GM18499 (cell line): Measurements from ENCODE around the gene CPXM2.

Experiments used
- ATAC-seq: cut with Tn5 transposase; IDR thresholded peaks from one replicate; pipeline ENCODE4 v1.9.1; 2021; ENCODE audit warnings: moderate number of reproducible peaks; ENCODE audit not compliant: insufficient read depth, unreplicated experiment

The CPXM2 gene

DNA sequence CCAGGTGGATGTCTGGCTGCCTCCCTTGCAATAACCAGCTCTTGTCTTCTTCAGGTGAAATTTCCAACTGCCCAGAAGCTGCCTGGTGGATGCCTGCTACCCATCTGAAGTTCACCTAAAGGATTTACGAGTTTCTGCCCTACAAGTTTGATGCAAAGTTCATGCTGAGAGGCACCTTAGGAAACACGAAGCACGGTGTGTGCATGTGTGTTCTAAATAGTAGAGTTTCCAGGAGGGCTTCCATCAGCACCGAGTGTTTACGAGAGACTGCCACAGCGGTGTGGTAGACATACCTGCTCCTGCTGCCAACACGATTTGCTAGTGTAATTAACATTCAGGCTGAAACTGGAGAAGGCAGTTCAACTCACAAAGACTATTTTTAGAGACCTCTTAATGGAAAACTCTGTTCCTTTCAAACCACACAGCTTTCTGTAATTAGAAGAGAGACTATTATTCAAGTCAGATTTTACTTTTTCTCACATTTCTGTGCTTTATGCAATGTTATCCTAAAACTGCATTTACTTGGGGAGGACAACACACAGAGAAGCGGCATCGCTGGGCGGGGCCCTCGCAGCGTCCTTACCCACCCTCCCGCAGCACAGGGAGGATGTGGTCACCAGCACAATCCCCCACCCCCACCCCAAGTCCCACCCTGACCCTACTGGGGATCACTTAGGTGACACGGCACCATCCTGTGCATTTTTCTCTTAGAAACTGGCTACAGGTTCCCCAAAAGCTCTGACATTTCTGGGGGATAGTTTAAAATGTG, 15.5 kb upstream of the CPXM2 start:
- no peak for ATAC-seq

DNA sequence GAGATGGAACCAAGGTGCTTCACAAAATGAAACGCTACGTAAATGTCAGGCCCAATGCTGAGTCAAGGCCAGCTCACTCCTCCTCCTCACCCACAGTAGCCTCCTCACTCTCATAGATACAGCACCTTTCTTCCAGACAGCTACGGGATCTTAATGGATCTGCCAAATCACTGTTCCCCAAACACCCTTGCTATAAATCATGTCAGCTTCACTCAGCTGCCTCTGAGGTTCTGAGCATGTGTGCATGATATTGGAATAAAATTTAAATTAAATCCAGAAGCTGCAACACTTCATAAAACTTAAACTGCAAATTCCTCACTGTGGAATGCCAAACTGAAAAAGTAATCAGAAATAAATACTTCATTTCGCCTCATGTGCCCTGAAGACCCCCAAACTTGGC, 14.7 kb upstream of the CPXM2 start:
- ATAC-seq: no peak

DNA sequence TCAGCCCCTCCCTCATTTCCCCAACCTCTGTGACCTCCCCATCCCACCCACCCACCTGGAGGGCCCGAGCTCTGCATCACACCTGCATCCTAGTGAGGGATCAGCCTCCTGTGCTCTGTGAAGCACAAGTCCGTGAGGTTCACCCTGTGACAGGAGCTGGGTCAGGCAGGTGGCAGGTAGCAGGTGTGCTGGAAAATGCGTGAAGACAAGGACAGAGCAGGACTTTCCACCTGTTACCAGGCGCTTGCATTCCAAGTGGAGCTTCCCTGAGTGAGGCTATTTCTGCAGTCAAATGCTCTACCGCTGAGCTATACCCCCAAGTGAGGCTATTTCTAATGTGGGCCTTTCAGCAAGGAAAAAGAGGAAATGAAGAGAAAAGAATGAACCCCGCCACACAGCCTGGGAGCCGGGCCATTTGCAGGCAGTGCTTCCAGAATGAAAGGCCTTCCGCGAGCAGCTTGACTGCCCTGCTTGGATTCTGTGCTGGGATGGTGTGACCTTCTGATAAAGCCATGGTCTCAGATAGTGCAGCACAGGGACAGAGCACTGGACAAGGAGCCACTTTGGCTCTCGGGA, 13.3 kb upstream of the CPXM2 start:
- ATAC-seq: no peak

DNA sequence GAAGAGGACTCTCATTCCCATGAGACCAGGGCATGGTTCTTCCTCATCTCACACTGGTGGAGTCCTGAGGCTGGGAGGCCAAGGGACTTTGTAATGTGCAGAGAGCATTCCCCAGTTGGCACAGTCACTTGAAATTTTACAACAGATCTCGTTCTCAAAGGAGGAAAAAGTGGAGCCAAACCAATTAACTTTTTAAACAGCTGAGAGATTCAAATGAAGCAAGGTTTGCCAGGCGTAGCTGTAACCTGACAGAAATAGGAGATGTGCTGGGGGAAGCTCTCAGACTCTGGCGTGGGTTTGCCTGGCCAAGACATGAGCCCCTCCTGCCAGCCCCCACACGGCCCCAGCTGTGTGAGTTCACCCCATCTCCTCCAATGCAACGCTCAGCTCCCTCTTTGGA, 12.0 kb upstream of the CPXM2 start:
- ATAC-seq: no peak

DNA sequence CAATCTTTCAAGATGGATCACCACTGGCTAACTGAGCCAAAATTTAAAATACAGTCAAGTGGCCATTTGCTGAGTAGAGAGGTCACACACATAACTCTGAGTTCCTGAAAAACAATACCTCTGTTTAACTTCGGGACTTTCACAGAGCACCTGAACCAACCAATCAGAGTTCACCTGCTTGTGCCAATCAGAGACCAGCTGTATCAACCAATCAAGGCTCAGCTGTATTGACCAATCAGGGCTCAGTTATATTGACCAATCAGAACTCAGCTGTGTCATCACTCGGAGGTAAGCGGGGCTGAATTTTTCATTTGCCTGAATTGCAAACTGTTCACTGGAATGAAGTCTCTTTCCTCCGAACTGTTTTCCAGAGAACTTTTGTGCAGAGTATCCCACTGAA, 10.0 kb upstream of the CPXM2 start:
- ATAC-seq: no peak

DNA sequence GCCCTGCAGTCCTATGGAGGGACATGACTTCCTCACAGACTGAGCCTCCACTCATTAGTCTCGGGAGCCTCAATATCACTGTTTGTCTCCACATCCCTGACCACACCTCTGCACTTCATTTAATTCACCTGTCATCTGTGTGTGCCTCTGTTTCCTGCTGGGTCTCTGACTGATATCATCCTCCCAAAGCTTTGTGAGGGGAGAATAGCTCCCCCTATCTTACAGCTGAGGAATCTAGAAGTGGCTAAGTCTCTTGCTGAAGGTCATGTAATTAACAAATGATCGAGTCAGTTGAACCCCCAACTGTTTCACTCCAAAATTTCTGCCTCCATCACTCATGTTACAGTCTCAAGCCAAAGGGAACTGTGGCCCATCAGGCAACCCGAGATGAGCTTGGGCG, 5.5 kb upstream of the CPXM2 start:
- ATAC-seq: no peak

DNA sequence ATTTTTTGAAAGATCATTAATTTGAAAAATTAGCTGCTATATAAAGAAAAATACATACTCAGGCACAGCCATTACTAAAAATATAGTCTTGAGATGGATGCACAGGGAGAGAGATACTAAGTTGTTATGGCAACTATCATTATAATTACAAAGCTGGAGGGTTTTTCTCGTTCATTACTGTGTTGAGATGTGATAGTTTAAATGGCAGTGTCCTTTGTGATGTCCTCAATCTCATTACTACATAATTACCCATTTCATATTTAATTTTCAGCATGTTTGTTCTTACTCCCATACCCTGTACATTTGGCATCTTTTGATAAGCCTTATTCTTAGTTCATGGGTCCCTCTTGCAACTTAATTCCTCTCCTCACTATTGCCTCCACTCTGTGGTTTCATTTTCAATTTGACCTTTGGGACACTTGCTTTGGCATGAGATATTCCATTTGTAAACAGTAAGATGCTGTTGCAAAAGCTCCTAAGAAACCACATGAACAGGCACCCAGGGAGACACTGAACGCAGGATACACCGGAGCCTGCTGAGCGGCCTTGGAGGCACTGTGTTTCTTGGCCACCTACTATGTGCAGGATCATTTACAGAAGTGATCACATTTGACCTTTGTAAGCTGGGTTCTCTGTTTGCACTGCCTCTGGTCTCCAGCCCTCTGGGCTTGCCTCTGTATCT, 4.8 kb upstream of the CPXM2 start:
- ATAC-seq: no peak

DNA sequence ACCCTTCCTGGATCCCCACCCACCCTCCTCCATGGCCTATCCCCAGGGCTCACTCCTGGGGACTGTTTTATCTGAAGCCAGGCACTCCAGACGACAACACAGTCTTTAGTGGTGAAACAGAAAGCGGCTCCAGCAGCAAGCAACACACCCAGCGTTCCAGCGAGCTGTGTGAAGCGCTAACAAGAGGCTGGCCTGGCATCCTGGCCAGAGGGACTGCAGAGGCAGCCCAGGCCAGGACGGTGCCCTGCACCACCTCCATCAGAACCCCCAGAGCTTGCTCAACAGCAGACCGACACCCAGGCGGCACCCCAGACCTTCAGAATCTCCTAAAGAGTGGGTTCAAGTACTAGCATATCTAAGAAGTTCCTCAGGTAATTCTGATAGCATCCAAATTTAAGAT, 2.0 kb upstream of the CPXM2 start:
- no peak for ATAC-seq

DNA sequence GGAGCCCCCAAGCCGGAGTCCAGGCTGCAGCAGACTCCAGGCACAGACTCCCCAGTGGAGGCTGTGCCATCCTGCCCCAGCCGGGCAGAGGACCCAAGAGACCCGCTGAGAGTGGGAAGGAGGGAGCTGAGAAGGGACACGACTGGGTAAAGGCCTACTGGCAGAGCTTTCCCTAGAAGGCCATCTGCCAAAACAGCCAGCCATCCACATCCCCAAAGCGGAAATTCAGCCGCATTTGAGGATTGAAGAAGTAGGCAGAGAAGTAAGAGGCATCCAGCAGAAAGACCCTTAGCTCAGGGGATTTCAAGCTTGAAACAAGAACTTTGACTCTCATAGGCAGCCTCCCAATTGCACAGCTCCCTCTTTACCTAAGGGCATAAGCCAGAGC, 857 bp downstream of the CPXM2 start:
- ATAC-seq: no peak

DNA sequence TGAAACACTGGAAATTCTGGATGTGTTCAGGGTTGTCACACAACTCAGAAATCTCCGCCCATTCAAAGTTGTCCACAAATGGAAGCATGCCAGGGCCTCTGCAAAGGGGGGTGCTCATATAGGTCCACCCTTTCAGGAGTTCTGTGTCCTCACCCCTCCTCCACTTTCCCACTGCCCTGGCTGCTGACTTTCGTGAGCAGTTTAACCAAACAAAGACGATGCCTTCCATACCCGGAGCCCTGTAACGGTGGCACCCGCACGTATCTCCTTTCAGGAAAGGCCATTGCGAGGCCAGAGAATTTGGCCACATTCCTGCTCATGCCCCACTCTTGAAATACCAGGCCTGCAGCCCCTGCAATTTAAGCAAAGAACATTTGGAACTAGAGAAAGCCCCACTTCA, 1.4 kb downstream of the CPXM2 start:
- ATAC-seq: no peak

DNA sequence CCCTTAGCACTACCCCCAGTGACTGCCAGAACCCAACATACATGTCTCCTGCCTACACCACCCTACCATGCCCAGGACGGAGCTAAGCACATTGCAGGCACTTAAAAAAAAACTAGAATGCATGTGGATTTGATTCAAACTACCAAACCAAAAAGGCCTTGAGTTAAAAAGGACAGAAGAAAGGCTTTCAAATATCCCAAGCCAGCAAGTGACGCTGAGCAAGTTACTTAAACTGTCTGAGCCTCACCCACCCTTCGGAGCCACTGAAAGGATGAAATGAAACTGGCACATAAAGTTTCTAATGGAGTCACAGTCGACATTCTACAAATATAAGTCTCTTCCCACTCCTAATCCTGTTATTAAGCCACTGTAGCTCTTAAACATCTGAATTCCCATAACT, 1.8 kb downstream of the CPXM2 start:
- no peak for ATAC-seq

DNA sequence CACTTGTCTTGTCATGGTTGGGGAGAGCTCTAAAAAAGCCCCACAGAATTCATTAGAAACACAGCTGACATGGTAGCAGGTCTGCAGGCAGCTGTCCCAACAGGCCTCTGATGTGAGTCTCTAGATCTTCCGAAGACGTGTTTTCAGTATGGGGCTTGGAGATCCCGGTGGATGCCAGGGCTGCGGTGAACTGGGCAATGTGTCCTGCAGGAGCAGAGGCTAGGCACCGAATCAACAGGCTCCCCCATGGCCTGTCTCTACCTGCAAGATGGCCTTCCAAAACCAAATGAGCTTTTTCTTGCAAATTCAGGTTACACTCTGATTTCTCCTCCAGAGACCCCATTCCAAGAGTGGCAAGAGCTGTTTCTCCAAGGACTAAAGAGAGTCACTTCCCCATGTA, 2.9 kb downstream of the CPXM2 start:
- ATAC-seq: no peak

DNA sequence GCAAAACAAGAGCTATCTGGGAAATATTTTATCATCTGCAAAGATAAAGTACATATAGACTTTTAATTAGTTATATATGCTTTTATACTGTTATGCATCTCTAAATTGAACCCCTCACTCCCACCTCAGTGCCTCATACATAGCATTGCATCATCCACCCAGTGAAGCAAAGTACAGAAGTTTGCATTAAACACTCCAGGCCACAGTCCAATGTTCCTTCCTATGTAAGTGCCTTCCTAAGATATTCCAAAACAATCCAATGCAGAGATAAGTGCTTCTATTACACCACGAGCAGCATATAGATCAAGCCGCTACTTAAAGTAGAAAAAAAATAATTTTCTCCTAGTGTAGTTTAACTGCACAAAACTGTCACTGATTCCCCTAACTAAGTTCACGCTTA, 3.4 kb downstream of the CPXM2 start:
- ATAC-seq: no peak

DNA sequence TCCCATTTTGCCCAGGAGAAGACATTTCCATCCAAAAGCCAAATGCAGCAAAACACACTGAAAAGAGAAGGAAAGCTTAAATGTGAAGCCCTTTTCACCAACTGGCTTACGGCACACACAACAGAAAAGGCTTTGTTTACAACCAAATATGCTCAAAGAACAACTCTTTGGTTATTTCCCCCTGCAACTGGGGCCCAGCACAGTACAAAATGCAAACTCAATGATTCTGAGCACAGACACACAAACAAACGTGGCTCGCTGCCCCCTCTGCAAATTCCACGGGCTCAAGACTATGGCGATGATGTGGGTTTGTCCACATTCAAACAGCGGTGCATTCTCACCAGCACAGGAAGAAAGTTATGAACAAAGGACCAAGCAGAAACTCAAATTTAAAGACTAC, 5.3 kb downstream of the CPXM2 start:
- no peak for ATAC-seq

DNA sequence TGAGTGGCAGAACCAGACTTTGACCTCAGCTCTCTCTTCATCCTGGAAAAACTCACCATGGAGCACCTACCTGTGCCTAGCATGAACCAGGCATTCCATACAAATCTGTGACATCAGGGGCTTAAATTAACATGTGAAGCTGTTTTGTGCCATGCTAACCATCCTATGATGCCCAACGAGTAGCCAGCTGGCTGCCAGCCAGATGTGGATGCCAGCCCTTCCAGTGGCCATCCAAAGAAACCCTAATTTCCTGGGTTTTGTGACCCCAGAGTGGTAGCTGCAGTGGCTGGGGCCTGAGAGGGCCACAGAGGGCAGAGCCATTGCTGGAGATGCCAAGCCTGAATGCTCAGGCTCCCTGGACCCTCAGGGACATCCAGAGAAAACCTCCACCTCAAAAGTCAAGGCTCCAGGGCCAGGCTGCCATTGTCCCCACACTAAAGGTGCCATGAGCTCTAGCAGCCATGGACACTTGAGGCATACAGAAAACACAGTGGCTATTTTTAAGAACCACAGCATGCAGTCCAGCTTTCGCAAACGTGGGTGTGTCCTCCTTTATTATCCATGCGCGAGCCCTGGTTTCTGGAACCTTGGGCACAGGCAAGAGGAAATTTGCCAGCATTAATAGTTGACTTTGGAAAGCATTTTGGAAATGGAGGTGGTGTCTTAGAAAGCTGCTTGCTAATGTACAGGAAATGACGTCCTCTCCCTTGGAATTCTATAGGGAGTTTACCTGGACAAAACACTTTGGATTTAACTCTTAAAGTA, 6.0 kb downstream of the CPXM2 start:
- ATAC-seq: no peak

DNA sequence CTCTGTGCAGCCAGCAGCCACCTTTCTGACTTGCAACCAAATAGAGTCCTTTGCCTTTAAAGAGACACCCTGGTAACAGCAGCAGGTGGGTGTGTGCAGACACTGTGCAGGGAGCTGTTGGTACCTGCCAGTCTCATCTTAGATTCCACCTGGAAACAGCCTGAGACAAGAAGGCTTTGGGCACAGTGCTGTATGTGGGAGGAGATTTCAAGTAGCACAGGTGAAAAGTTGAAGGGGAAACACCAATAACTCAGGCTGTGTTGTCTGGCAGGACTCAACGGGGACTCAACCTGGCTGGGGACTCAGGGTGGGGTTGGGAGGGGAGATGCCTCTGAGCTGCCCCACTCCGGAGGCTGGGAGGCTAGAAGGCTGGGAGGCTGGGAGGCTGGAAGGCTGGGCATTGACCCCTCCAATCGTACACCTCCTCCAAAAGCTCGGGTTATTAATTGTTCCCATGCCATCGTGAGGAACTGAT, 6.7 kb downstream of the CPXM2 start:
- no peak for ATAC-seq

DNA sequence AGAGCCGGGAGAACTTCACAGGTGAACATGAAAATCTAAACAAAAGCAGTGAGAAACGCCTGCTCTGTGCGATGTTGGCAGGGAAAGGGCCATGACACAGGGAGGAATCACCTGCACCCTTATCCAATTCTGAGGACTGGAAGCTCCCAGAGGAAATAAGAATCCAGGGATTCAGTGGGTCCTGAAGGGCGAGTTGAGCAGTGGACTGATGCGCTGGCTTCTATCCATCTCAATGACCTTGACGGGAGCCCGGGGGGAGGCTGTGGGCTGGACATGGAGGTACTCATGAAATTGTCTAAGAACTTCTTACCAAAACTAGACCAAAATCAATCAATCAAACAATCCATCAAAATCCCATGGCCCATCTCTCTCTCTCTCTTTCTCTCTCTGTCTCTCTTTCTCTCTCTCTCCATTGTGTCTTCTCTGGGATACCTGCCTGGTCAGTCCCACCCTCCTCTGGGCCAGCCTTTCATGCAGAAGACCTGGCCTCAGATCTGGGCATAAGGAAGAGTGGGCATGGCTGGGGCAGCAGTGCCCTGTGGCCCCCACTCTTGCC, 7.2 kb downstream of the CPXM2 start:
- ATAC-seq: no peak

DNA sequence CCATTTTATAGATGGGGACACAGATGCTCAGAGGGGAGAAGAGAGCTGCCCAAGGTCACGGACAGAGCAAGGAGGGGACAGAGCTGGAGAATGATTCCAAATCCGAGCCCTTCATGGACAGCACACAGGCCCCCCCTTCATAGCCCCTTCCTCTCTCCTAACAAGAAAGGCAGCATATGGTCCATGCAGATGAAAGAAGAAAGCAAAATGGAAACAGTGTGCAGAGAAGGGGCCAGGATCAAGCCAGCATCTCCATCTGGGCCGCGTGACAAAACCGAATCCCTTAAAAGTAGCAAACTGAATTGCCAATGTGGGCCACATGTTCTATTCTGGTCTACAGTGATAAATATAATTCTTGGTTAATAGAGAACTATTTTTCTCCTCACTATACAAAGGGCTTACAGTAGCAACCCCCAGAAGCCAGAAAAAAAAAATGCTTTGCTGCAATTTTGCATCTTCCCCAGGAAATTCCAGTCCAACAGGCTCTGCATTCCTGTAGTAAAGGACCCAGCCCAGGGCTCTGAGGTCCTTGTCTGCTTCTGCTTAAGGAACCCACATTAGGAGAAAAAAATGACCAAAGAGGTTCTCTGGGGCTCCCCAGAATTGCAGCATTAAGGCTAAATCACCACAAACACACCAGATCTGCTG, 7.8 kb downstream of the CPXM2 start:
- no peak for ATAC-seq

DNA sequence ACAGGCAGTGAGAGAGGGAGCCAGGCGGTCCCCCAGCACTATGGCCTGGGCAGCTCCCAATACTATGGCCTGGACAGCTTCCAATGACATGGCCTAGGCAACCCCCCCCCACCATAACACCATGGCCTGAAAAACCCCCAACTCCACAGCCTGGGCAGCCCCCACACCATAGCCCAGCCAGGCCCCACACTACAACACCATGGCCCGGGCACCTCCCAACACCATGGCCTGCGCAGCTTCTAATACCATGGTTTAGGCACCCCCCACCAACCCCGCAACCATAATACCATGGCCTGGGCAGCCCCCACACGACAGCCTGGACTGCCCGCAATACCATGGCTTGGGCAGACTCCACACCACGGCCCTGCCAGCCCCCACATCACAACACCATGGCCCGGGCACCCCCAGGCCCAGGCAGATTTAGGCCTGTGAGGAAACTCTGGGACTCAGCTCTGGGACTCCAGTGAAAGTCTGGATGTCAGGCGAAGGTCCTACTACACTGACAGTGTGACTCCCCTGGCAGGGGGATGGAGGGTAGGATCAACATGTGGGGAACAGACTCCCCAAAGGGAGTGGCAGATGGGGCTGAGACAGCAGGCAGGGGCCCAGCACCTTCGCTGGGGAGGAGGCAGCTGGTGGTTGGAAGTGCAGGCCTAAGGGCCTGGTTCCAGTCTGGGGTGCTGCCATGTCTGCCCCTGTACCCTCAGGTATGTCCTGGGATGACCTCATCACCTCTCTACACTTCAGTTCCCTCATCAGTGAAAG, 8.7 kb downstream of the CPXM2 start:
- no peak for ATAC-seq
